Tibial nerve (tissue), 3 donors: ENCODE results near the gene SCIN.

Source experiments
- POLR2A ChIP-seq, 2 donors: fragments of 450-650 bp; IDR thresholded peaks; one replicate each; pipeline ENCODE4 v1.6.1; 2017; ENCODE audit warnings: antibody characterized with exemption in 2 of 2, mild to moderate bottlenecking in 2 of 2, moderate library complexity in 2 of 2
- TF ChIP-seq, protein P1 (sequence below), 5 experiments: fragments of 200-600 bp in 3 of 5; fragments of 450-650 bp in 2 of 5; sonication (generic) in 3 of 5; IDR thresholded peaks; one replicate each; pipeline ENCODE4 v1.5.1; 2016 to 2019; ENCODE audit warnings: antibody characterized with exemption in 5 of 5, mild to moderate bottlenecking in 3 of 5, moderate library complexity in 2 of 5

DNA sequence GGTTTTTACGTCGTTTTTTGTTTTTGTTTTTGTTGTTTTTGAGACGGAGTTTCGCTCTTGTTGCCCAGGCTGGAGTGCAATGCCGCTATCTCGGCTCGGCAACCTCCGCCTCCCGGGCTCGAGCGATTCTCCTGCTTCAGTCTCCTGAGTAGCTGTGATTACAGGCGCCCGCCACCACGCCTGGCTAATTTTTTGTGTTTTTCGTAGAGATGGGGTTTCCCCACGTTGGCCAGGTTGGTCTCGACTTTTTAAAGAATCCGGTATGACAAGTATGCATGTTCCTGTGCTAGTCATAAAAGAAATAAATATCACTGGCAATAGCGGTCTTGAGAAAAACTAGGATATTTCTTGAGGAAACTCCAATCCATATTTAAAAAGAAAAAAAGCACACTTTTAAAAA lies 114.2 kb downstream of the SCIN start:
- TF ChIP-seq, protein P1, sequence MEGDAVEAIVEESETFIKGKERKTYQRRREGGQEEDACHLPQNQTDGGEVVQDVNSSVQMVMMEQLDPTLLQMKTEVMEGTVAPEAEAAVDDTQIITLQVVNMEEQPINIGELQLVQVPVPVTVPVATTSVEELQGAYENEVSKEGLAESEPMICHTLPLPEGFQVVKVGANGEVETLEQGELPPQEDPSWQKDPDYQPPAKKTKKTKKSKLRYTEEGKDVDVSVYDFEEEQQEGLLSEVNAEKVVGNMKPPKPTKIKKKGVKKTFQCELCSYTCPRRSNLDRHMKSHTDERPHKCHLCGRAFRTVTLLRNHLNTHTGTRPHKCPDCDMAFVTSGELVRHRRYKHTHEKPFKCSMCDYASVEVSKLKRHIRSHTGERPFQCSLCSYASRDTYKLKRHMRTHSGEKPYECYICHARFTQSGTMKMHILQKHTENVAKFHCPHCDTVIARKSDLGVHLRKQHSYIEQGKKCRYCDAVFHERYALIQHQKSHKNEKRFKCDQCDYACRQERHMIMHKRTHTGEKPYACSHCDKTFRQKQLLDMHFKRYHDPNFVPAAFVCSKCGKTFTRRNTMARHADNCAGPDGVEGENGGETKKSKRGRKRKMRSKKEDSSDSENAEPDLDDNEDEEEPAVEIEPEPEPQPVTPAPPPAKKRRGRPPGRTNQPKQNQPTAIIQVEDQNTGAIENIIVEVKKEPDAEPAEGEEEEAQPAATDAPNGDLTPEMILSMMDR (IDR thresholded peaks at IDR 0.05): no peak
- no peak for TF ChIP-seq POLR2A (IDR thresholded peaks at IDR 0.05)
